SH-SY5Y (cell line): Measurements from ENCODE around the gene CPNE4.

Source experiments
- GATA2 ChIP-seq: IDR thresholded peaks from 2 replicates; pipeline ENCODE4 v1.6.1; 2011; ENCODE audit warnings: mild to moderate bottlenecking, low read depth, low read length
- GATA3 ChIP-seq: IDR thresholded peaks from 2 replicates; pipeline ENCODE4 v1.6.1; 2011; ENCODE audit warnings: low read depth, mild to moderate bottlenecking, low read length, moderate library complexity

DNA sequence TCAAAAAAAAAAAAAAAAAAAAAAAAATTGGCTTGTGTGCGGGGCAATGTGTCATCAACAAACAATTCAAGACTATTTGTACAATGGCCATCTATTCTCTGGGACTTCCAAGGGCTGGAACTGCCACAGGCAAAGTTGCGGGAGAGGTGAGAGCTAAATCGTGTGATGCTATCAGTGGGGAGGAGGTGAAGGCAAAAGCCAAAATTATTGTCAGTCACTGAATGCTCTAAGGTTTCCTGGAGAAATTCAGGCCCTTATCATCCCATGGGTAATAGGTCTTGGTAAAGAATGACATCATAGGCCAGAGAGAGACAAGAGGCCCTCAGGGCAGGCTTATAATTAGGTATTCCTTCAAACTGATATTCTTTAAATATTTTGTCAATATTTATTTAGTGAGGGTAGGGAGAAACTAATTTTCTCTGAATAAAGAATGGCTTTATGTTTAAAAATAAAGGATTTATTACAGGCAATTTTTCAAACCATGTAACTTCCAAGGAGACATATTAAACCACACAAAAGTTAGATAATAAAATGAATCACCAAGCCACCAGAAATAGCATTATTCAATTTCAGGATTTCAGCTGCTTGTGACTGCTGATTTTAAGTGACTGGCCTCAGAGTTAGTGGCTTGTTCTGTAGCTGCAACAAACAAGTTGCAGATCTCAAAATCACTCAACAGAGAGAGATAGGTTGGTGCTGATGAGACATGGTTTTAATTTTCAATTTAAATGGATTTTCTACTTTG is 305.7 kb downstream of the CPNE4 start:
- TF ChIP-seq GATA2 (no peak), GATA3 (no peak)
